HG03039 (cell line): ENCODE measurements around the gene CELA3B.
"Not testable (repeated sequence)": the region's sequence is repeated elsewhere in the genome, so short reads cannot be mapped to it uniquely, and the experiment has no call there.

Experiments used
- ATAC-seq: cut with Tn5 transposase; IDR thresholded peaks from one replicate; pipeline ENCODE4 v1.9.1; 2021; ENCODE audit warnings: mild to moderate bottlenecking, moderate library complexity; ENCODE audit not compliant: unreplicated experiment

Gene CELA3B, protein sequence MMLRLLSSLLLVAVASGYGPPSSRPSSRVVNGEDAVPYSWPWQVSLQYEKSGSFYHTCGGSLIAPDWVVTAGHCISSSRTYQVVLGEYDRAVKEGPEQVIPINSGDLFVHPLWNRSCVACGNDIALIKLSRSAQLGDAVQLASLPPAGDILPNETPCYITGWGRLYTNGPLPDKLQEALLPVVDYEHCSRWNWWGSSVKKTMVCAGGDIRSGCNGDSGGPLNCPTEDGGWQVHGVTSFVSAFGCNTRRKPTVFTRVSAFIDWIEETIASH

GRCh38 chr1:21976703-21977239, at the start of gene CELA3B:
Gene CELA3B, plus strand, starts transcription at chr1:21977022. Its CDS starts 18 bp downstream, at chr1:21977040.
- ATAC-seq, result not testable (repeated sequence)

DNA sequence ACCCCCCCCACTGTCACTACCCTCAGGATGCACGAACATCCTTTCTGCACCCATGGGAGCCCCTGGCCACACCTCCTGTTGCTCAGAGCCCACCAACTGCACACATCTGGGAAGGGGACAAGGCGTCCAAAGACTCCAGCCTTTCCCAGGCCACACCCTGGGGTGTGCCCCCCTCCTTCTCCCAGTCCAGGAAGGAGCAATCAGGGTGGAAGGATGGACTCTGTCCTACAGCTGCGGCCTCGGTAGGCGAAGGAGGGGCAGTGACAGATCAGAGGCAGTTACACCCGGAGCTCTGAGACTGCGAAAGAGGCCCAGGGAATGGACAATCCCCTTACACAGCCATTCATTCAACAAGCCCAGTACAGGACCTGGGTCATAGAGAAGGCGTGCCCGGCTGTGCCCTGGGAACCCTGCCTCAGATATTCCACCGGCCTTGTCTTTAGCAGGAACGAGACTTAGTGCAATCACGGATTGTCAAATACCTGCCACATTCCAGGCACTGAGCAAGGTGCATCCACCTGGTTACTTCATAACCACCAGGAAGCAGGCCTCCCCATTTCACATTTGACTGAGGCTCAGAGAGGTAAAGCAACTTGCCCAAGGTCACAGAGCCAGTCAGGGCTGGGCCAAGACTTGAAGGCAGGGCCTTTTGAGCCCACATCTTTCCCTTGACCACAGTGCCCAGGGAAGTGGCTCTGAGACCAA, 49.1 kb upstream of the CELA3B start:
- ATAC-seq, result no peak

DNA sequence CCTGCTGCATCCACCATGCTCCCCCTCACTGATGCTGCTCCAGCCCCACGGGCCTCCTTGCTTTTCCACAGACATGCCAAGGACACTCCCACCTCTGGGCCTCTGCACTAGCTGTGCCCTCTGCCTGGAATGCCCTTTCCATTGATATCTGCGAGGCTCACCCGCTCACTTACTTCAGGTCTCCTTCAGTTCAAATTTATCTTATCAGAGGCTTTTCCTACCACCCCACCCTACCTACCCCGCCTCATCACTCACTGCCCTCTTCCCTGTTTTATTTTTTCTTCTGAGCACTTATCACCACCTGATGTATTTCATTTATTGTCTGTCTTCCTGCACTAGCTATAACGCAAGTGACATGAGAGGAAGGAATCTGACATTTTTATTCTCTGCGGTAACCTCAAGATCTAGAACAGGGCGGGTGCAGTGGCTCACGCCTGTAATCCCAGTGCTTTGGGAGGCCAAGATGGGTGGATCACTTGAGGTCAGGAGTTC, 46.7 kb upstream of the CELA3B start:
- ATAC-seq, result no peak

DNA sequence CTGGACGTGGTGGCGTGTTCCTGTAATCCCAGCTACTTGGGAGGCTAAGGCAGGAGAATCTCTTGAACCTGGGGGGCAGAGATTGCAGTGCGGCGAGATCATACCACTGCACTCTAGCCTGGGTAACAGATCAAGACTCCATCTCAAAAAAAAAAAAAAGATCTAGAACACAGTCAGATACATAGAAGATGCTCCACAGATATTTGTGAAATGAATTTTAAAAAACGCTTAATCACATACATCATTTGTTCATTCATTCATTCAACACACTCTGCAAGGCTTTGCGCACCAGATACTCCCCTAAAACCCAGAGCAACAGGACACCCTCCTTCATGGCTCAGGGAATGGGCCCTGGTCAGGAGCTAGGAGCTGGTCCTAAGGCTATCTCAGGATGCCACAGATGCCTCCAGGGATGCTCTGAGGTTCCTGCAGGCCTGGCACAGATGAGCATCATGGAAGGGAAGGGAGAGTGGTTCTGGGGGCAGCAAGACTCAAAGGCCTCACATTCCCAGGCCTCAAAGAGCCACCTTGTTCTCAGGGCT, 46.1 kb upstream of the CELA3B start:
- ATAC-seq, result no peak

DNA sequence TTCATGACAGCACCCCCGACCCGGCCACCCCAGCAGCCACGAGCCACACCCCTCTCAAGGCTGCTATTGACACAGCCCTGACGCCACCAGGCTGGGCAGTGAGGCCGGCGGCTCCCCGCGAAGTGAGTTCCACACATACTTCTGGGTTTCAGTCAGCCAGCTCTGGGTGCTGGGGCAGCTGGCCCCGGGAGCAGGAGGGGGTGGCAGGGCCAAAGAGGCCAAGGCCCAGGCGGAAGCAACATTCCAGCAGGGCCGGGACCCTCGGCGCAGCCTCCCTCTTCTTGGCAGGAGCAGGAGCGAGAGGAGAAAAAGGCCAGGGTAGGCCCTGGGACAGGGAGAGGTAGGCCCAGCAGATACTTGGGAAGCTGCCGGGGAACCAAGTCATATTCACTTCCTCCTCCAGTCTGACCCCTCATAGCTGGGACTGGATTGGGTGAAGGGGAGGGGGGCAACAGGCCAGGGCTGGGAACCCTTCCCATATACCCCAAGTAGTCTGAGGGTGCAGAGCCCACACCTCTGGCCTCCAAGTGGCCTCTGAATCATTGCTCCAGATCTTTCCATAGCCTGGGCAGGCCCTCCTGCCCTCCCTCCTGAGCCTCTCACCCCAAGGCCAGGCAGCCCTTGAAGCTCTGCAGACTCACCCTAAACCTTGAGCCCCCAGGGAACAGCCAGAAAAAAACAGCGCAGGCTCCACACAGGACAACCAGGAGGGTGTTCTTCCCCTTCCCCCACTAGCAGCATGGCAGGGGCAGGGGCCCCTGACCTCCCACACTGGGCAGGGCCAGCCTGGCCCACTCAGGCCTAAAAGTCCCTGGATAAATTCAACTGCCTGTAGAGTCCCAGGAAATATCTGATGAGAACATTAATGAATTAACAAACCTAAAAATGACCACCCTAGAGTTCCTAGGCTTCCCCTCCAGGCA, 45.4 kb upstream of the CELA3B start:
- no peak for ATAC-seq

GRCh38 chr1:21932127-21932526, 44.7 kb upstream of the CELA3B start:
- ATAC-seq, result no peak

DNA sequence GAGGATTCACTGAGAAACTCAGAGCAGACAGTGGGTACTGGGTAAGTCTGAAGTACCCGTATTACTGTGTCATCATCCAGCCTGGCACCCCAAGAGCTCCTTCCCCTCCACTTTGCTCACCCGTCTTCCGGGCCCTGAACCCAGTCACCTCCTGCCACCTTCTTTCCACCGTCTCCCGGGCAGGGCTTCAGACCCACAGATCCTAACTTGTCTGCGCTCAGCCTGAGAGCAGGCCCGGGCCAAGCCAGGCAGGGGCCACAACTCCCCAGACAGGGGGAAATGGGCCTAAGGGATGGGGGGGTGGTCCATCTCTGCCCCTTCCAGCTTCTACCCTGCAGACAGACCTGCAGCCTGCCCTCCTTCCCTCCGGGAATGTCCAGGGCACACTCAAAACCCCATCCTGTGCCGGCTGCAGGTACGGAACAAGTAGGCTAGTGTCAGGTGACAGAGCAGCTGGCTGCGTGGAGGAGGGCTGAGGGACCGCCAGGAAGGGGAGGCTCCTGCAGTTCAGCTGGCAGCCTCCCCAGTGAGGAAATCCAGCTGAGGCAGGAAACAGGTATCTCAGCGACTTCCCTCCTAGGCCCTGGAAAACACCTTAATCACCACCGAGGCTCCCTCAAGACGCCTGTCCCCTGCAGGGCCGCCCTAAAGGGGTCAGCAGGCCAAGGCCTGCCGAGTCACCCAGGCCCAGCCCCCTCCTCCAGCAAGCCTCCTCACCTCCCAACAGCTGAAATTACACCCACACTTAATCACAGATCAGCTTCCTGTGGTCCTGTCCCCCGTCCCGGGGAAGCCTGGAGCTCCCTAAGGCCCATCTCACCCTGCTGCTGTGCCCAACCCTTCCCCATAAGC, 43.2 kb upstream of the CELA3B start:
- no peak for ATAC-seq

DNA sequence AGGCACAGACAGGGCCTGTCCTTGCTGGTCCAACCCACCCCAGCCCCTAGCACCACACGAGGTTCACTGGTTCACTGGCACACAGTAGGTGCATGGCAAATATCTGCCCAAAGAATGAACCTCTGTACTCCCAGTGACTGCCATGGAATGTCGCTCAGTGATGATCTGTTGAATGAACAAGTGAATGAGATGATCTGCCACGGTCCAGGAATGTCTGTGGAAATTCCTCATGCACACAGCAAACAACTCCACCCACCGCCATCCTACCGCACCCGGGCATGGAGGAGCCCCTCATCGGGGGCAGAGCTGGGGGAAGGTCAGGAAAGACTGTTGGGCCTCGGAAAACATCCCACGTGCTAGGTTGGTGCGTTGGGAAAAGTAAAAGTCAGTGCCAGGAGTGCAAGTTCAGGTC, 41.4 kb upstream of the CELA3B start:
- no peak for ATAC-seq

DNA sequence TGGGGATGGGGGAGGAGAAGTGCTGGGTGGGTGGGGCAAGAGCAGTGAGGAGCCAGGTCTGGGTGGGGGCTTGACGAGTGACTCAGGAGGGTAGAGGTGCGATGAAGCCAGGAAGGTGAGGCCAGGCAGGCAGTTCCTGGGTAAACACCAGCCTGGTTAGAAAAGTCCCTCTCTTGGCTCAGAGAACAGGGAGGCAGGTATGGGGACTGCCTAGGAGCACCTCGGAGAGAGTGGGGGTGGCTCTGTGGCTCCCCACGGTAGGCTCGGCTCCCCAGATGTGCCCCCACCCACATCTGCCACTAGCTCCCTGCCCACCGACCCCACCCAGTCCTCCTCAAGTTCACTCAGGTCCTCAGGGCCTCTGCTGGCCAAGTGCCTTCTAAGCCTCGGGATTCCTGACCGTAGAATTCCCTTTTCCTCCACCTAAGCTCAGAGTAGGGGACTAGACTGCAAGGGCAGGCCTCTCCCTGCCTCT, 40.9 kb upstream of the CELA3B start:
- no peak for ATAC-seq

DNA sequence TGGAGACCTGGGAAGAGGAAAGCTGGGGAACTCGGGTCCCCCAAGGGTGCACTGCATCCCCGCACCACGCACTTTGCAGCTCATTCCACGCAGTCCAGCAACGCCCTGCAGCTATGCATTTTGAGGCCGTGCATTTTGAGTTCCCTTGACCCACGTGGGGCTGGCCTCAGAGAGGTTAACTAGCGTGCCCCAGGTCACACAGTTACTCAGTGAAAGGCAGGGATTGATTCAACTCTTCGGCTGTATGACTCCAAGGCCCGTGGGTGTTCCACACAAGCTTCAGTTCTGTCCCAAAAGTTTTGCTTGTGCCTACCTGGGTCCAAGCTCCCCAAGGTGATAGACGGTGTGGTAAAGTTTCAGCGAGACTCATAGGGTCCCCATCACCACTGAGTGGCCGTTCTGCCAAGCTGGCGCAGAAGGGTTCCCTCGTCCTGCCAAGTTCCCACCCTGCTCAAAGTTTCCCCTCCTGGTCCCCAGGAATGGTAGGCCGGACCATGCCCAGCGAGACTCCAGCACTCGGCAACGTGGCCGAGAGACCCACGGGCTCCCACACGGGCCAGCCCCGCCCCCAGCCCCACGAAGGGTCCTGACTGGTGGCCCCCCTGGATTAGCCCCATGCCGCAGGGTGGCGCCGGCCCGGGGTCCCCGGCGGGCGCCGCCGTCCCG, 40.3 kb upstream of the CELA3B start:
- no peak for ATAC-seq

GRCh38 chr1:21937034-21937371, 39.8 kb upstream of the CELA3B start, which contains the start of gene HSPG2:
Gene HSPG2, minus strand, starts transcription at chr1:21937310. Its CDS starts 93 bp downstream, at chr1:21937217.
- ATAC-seq, result no peak

DNA sequence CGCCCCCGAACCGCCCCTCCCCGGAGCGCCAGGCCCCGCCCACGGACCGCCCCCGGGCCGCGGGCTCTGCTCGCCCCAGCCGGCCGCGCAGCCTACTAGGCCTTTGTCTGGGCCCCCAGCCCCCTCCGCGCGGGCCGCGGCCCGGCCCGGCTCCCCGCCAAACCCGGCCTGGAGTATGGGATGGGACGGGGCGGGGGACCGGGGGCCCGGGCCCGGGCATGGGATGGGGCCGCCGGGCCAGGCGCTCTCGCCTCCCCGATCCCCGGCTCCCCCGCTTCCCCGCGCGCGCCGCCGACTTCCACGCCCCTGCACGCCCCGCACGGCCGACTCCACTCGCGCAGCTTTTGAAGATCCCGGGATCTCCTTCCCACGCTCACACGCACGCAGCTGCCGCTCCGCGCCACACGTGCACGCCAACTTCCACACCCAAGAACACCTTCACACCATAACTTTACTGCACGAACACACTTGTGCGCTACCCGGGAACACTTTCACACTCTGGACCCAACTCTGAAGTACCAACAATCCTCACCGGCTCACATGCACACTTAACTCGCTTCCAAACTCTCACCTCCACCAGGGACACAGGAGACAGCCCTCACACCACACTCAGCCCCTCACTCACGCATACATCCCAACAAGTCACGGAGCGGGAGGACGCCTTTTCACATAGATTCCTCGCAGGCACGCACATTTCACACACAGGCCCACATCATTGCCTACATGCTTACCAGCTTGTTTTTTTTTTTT, 39.3 kb upstream of the CELA3B start:
- no peak for ATAC-seq

GRCh38 chr1:21938732-21939538, 37.9 kb upstream of the CELA3B start:
- ATAC-seq, result no peak

DNA sequence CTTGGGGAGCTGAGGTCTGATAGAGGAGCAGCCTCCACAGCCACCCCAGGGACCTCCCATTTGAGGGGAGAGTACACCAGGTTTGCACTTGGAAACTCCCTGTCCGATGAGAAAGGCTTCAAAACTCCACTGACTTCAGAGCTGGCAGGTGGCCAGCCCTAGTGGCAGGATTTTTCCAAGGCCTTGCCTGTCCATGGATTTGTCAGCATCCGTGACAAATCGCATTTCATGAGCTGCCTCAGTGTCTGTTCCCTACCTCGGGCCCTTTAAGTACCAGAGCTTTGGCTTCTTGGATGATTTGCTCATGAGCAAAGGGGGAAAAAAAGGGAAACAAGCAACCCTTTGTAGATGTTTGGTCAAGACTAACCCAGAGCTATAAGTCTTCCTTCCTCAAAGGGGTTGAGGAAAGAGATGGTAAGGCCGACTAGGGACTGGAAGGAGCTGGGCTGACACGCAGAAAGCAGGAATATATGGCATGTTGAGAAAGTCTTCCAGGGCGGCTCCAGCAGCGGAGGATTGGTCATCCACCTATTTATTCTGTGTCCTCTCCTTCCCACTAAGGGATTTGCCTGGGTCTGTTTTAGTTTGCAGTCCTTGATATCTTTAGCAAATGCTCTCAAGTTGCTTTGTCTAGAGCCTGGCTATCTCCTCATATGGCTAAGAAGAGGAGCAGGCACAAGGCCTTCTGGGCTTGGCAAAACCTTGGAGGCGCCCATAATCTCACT, 37.0 kb upstream of the CELA3B start:
- no peak for ATAC-seq

DNA sequence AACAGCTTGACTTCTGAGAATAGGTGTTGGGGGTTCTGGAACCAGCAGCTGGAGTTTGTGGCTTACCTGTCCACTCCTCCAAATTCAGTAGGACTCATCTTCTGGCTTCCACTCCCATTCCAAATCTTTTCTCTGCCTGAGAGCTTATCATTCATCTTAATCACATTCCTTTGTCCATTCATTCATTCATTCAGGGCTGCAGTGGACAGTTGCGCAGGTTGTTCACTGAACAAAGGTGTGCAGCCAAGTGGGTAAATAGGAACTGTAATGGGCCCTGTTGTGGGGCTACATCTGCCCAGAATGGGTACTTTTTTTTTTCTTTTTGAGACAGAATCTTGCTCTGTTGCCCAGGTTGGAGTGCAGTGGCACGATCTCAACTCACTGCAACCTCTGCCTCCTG, 36.3 kb upstream of the CELA3B start:
- ATAC-seq, result no peak

DNA sequence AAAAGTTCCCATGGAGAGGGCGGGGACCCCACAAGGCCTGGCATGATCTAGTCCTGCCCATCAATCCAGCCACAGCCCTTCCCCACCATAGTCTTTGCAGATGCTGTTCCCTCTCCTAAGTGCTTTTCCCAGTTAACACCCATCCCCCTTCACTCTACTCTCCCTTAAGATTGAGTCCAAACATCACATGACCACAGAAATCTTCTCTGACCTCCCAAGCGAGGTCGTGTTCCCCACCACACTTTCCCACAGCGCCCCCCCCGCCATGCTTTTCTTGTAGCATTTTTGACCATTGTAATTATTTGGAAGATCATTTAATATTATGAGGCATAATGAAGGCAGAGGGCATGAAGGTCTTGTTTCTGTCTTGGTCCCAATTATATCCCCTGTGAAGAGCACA, 35.5 kb upstream of the CELA3B start:
- ATAC-seq, result no peak

DNA sequence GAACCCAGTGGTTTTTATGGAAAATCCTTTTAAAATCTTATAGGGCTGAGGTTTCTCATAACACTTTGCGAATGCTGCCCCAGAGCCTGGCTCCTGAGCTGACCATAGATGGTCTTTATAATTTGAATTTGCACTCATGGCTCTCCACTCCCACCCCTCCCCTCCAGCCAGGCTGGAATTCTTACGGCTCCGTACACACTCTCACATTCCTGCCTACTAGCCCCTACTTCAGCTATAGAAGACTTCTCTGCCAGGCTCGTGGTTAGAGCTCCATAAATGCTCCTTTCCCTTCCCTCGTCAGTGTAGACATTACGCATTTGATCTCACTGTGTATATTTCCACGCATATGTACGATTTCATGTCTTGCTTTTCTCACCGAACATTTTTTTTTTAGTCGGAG, 34.4 kb upstream of the CELA3B start:
- ATAC-seq, result no peak
